ENCODE results near the gene PHACTR3.

PHACTR3 gene

GRCh38 chr20:59745201-59745600 lies 140.9 kb downstream of the PHACTR3 start:
- H3K36me3 Mint-ChIP-seq (ENCODE audit: low read depth) = no peaks in the 10 kb centered on the region
- H3K27ac Mint-ChIP-seq = no peak overlapping the region
- peaks cover 3% of the 10 kb centered on the region for H3K9me3 Mint-ChIP-seq
- peaks cover 49% of the 10 kb centered on the region for H3K27me3 Mint-ChIP-seq (ENCODE audit: low read depth)
- peaks cover 11% of the 10 kb centered on the region for H3K4me1 Mint-ChIP-seq
- no peak for TF ChIP-seq CTCF (IDR thresholded peaks at IDR 0.05; ENCODE audit: unreplicated experiment in 3 of 3)
- no peak overlapping the region for H3K4me3 Mint-ChIP-seq

GRCh38 chr20:59745716-59746115 lies 141.4 kb downstream of the PHACTR3 start:
- Mint-ChIP-seq H3K36me3 (ENCODE audit: low read depth) (no peaks in the 10 kb centered on the region), H3K27ac (no peak overlapping the region), H3K9me3 (peaks cover 3% of the 10 kb centered on the region), H3K4me1 (peaks cover 11% of the 10 kb centered on the region), H3K4me3 (no peak overlapping the region), H3K27me3 (ENCODE audit: low read depth) (peaks cover 54% of the 10 kb centered on the region)
- TF ChIP-seq CTCF (IDR thresholded peaks at IDR 0.05; ENCODE audit: unreplicated experiment in 3 of 3) = no peak

- TF ChIP-seq CTCF (IDR thresholded peaks at IDR 0.05; ENCODE audit: unreplicated experiment in 3 of 3) = no peak
- no peaks in the 10 kb centered on the region for H3K36me3 Mint-ChIP-seq (ENCODE audit: low read depth)
- peaks cover 11% of the 10 kb centered on the region for H3K4me1 Mint-ChIP-seq
- H3K4me3 Mint-ChIP-seq = no peak overlapping the region
- no peak overlapping the region for H3K27ac Mint-ChIP-seq
- H3K9me3 Mint-ChIP-seq = peaks cover 3% of the 10 kb centered on the region
- H3K27me3 Mint-ChIP-seq (ENCODE audit: low read depth) = peaks cover 58% of the 10 kb centered on the region
Measured at GRCh38 chr20:59746155-59746554, 141.8 kb downstream of the PHACTR3 start.

- Mint-ChIP-seq H3K27ac (no peak overlapping the region), H3K4me3 (no peak overlapping the region)
- no peak for TF ChIP-seq CTCF (IDR thresholded peaks at IDR 0.05; ENCODE audit: unreplicated experiment in 3 of 3)
Measured at GRCh38 chr20:59747671-59748515, 143.6 kb downstream of the PHACTR3 start.

GRCh38 chr20:59748619-59749191 lies 144.4 kb downstream of the PHACTR3 start:
- Mint-ChIP-seq H3K4me3 (no peak overlapping the region), H3K27me3 (ENCODE audit: low read depth) (peaks cover 76% of the 10 kb centered on the region), H3K27ac (peak overlapping the region in 2 of 3 experiments; percentile 29 to 56), H3K36me3 (ENCODE audit: low read depth) (no peaks in the 10 kb centered on the region), H3K4me1 (peaks cover 29% of the 10 kb centered on the region), H3K9me3 (no peaks in the 10 kb centered on the region)
- TF ChIP-seq CTCF (IDR thresholded peaks at IDR 0.05; ENCODE audit: unreplicated experiment in 3 of 3) = no peak

More at GRCh38 chr20:59747671-59748515, 143.6 kb downstream of the PHACTR3 start:
- Mint-ChIP-seq H3K27me3 (ENCODE audit: low read depth) (peaks cover 68% of the 10 kb centered on the region), H3K4me1 (peaks cover 23% of the 10 kb centered on the region), H3K36me3 (ENCODE audit: low read depth) (no peaks in the 10 kb centered on the region), H3K9me3 (no peaks in the 10 kb centered on the region)
